Measurements from ENCODE around the gene POMC. TPM values are rescaled to one million over a fixed set of nuclear protein-coding genes. Genes with fewer than 3 reads are reported as not detected.
"Not testable (repeated sequence)": the region's sequence is repeated elsewhere in the genome, so short reads cannot be mapped to it uniquely, and the experiment has no call there.

Gene POMC
- 3.6 TPM for total RNA-seq

DNA sequence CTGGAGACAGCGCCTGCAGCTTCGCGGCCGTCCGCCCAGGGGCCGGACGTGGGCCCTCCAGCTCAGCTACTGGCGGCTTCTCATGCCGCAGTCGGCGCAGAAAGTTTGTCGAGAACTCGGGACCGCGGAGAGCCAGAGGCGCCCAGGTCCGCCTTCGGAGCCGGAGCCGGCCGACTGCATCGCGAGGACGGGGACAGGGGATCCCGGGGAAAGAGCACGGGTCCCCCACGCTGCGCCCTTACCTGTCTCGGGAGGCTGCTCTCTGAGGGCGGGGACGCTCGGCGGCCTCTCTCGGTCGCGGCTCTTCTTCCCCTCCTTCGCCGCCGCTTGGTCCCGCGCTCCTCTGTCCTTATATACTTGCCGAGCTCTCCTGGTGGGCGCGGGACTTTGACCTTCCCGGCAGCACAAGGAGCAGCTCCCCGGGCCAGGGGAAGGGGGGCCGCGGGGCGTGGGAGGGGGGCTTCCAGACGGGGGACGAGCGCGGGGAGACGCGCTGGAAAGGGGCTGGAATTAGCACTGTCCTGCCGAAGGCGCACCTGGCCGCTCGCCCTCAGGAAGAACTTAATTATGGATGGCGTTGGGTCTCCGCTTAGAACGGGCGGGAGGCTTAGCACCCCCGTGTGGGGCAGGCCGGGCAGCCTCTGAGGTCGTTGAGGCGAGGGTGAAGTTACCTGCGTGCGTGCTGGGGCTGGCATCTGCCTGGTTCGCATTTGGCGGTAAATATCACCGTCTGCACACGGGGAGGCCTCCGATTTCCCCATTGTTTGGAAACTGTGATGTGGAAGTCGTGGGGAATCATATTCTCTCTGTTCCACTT lies at the start of gene POMC:
Gene POMC, minus strand, starts transcription at position 325 of the 817 bp plus-strand sequence. CDS start 3,808 bp downstream, outside the sequence.
- no peak for DNase-seq

DNA sequence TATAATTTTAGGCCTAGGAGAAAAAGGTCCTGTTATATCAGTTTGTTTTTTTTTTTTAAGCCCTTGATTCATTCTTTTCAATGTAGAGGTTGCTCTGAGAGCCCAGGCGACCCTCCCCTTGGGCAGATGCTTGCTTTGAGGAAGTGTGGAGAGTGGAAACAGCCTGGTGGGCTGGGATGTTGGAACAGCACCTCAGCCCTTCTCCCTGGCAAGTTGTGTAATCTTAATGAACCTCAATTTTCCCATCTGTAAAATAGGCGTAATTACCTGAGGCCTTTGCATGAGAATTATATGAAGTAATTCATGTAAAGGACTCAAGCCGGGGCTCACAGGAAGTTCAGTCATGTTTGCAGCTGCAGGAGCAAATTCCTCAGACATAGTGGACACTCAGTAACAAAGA lies 49.7 kb upstream of the POMC start:
- DNase-seq = no peak

DNA sequence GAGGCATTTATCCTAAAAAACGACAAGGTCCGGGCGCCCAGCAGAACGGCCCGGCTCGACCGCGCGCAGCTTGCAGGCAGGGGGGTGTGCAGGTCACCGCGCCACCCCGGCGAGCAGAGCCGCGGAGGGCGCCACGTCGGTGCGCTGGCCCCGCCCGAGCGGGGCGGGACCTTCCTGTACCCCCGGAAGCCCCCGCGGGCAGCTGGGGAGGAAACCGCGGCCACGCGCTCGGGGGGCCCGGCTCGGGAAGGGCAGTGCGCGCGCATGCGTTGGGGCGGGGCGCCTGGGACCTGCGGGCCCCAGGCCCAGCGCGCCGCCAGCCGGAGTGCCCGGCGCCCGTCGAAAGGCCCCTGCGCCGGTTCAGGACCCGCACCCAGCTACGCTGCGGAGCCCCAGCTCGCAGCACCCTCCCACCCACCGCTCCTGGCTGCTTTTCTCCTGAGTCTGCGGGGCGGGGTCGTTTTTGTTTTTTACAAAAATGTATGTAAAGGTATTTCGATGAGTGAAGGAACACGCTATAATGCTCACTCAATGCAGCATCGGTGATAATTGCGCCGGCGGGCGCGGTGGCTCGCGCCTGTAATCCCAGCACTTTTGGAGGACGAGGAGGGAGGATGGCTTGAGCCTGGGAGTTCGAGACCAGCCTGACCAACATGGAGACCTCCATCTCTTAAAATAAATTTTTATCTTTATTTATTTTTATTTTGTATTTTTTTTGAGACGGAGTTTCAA lies 47.7 kb upstream of the POMC start:
- peak; percentile 75 for DNase-seq

DNA sequence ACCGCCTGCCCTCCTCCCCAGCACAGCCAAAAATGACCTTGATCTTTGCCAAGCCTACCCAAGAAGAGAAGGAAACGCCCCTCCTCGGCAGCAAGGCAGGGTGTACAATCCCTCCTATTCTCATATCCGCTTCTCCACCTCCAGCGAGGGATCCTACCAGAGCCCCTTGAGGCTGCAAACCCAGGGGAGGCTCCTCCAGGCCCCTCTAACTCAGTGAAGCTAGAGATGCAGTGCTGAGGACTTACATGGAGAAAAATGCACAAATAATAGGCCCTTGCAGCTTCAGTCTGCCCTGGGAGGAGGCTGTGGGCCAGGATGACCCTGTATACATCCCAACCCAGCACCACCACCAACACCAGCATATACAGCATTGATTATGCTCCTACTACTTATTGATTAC lies 46.9 kb upstream of the POMC start:
- DNase-seq = no peak

DNA sequence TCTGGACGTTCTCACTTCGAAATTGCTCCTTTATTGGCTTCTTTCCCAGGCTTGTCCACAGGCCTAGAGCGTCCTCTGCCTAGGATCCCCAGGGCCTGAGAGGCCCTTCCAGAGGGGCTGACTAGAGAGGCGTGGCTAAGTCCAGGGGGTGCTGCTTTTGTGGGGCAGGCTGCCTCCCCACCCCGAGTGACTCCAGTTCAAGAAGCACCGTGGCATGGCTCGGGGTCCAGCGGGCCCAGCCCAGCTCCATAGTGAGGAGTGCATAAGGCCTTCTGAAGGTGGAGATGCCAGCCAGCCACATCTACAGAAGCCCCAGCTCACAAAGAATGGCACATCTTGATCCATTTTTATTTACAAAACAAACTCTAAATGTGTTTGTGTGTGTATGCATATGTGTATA lies 44.8 kb upstream of the POMC start:
- DNase-seq = no peak

DNA sequence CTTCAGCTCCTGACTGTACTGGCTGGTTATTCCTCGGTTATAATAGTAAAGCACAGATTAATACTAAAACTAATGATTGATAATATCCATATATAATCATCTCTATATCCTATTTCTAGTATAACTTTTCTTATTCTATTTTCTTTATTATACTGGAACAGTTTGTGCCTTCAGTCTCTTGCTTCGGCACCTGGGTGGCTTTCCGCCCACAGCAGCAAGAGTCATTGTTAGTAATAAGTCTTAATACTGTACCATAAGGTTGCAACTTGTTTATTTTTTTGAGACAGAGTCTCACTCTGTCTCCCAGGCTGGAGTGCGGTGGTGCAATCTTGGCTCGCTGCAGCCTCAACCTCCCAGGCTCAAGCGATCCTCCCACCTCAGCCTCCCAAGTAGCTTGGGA lies 42.5 kb upstream of the POMC start:
- not testable (repeated sequence) for DNase-seq

DNA sequence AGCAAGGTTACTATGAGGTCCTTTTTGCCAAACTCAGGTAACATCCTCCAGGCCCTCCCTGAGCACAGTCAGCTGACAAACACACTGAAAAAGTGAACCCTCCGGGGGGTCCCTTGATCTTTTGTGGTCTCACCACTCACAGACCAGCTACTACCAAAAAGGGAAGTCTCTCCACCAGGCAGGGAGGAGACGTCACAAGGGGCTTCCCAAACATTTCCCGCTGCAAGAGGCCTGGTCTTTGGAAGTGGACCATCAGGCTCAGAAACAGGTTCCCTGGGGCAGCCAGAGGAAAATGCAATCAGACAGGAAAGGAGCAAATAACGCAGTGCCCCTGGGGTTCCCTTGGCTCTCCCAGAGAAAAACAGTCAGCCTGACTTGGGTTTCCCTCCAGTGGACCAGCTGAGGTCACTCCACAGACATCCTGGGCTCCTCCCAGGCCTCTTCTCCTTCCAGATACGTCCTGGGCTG lies 38.7 kb upstream of the POMC start:
- DNase-seq = no peak

DNA sequence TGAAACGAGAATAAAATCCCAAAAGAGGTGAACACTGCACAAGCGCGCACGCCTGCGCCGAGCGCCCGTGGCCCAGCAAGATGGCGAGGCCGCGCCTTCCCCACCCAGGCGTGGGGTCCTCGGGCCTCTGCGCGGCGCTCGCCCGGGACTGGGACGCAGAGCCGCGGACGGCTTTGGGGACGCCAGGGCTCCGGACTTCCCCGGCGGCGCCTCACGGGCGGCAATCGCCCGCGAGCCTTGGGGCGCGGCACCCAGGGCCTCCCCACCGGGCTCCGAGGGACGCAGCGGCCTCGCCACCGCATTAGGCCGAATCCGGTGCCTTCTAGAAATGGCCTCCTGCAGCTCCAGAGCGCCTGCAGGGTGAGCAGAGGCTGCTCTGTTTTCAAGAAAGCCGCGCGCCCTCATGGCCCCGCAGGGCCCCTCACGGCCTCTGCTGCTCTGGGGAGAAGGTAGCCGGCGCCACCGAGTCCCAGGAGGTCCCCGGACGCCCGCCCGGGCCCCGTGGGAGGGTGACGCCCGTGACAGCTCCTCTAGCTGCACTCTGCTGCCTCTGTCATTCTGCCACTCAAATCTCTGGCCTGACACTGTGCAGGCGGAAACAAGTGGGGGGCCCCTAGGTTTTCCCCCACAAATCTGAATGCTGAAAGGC lies 35.9 kb upstream of the POMC start:
- no peak for DNase-seq

DNA sequence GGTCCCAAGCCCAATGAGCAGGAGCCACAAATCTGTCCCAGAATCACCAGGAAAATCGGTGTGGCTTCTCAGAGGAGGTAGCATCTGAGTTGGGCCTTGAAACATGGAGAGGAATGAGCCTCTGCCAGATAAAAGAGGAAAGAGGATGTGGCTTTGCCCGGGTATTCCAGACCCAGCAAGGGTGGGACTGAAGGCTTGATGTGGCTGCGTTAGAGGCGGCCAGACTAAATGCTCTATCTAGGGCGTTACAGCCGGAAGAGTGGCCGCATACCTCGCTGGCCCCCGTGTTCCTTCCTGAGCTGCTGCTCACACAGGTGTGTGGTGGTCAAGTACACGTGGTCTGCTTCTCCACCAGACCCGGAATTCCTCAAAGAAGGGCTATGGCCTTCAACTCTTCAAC lies 33.9 kb upstream of the POMC start:
- DNase-seq = no peak

DNA sequence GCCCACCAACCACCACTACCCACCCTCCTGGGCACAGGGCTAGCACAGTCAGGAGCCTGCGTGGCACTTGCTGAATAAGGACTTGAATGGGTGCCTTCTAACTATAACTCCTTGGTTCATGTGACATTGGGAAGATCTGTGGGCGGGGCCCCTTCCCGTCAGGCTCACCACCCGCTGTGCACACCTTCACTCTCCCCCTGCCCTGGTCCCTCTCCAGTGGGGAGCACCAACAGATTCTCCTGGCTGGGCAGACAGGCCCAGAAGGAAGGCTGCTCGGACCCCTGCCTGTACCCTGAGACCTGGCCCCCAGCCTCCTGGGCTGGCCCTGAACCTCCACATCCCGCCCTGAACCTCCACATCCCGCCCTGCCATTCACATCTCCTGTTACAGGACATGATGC lies 33.4 kb upstream of the POMC start:
- no peak for DNase-seq

DNA sequence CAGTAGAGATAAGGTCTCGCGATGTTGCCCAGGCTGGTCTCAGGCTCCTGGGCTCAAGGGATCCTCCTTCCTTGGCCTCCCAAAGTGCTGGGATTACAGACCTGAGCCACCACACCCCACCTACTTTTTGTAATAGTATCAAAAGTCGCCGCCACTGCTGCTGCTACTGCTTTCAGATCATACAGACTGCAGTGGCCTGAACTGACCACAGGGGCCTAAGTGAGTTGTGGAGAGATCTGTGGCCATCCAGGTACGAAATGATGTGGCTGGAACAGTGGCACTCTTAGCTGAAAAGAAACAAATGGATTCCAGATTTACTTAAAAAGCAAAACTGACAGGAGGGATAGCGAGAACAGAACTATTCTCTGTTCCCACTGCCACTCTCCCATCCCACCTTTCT lies 32.9 kb upstream of the POMC start:
- no peak for DNase-seq

DNA sequence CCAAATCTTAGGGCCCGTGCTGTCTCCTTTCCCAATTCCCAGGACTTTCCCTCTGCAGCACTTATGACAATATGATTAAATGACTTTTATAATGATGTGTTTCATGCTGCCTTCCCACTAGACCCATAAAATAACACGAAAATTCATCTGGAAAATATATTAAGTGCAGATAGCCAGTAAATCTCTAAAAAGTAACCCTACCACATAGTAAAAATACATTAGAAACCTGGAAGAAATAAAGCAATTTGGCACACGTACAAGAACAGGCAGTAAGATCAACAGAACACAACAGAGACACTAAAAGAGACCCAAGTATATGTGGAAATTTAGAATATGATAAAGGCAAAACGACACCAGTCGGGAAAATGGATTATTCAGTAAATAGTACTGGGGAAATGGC lies 30.2 kb upstream of the POMC start:
- DNase-seq = no peak

DNA sequence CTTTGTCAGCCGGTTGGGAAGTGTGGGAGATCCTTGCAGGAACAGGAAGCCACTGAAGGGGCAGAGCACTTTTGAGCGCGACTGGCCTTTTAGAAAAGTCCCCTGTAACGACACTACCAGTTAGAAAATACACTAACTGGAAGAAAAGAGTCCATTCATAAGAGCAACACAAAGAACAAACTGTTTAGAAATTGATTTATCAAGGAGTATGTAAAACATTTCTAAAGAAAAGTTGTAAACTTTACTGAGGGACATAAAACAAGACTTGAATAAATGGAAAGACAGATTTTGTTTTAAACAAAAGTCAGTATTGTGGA lies 29.8 kb upstream of the POMC start:
- DNase-seq = no peak

DNA sequence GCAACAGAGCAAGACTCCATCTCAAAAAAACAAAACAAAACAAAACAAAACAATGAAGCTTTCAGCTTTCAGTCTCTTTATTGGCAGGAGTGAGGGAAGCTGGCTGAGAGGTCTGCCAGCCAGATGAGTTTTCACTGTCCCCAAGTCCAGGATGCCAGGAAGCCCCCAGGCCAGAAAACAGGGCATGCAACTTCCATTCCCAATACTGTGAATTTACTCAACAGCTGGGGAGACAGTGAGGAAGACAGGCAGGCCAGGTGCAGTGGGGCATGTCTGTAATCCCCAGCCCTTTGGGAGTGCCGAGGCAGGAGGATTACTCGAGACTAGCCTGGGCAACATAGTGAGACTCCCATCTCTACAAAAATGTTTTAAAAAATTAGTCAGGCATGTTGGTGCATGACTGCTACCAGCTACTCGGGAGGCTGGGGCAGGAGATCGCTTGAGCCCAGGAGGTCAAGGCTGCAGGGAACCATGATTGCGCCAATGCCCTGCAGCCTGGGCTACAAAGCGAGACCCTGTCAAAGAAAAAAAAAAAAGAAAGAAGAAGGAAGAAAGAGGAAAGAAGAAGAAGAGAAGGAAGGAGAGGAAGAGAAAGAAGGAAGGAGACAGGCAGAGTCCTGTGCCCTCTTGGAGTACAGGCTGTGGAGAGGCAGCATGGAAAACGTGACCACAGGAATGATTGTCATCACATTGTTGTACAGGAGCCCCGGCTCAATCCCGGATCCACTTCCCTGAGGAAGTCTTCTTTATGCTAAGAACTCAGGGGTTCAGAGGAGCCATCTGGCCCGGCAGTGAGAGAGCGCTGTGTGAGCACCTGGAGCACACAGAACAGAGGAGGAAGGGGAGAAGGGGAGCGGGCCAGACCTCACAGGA lies 29.2 kb upstream of the POMC start:
- DNase-seq = no peak

DNA sequence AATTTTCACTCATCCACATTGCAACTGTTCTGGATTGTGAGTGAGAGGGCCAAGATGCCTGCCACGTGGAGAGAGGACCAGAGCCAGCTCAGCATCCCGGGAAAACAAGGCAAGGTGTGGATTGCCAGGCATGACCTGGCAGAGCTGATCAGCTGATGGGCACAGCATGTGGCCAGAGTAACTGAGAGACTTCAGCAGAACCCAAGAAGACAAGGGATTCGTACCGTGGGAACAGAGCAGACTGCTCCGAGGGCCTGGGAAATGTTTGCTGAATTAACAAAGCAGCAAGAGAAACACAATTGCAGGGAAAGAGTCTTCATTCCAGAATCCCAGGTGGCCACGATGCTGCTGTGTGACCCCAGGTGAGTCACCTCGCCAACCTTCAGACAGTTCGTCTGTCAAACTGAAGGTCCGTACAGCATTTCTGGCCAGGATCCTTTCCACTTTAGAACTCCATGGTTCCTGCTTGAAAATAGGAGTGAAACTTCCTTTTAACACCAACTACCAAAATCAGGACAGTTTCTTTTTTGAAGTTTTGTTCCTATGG lies 26.3 kb upstream of the POMC start:
- DNase-seq = no peak

DNA sequence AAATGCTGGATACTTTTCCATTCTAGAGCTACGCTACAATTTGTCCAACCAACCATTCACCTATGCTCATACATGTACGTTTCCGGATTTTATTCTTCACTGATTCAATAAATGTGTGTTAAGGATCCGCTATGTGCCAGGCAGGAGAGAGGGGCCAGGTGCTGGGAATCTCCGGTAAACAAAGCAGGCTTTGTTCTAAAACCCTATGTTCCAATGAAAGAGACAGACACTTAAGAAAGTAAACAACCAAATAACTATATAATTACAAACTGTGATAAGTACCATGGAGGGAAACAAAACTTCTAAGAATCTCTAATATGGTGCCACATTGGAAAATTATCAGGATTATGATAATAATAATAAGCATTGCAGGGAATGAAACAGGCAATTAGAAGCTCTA lies 22.2 kb upstream of the POMC start:
- DNase-seq = no peak

DNA sequence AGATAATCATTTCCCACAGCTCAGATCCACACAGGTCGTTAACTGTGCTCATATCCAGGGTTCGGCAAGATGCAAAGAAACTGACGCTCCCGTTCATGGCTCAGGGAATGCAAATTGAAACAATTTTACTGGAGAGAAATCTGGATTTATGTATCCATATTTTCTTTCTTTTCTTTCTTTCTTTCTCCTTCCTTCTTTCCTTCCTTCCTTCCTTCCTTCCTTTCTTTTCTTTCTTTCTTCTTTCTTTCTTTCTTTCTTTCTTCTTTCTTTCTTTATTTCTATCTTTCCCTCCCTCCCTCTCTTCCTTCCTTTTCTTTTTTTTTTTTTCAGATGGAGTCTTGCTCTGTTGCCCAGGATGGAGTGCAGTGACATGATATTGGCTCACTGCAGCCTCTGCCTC lies 20.0 kb upstream of the POMC start:
- no peak for DNase-seq

DNA sequence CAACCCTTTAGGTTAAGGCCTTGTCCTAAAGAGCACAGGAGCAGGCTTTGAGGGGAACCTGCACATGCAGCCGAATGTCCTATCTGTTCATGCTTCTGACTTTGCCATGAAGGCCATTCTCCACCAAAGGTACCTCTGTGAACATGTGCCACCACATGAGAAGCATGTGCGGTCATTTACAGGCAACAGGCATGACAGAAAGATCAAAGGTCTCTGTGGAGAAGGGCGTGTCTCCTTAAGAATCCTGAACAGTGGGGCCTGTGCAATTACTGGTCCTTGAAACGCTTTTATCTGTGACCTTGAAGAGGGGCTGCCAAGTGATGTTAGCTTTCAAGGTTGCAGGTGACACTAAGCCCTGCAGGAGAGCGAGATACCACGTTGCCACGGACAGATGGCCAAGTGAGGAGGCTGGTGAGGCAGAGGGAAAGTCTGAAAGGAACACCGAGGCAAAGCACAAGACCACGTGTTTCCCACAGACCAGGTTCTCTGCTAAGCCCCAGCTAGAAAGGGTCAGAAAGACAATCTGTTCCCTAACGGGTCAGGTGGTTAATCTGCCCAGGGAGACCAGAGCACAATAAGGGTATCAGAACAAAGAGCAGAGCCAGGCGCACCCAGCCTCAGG lies 19.5 kb upstream of the POMC start:
- no peak for DNase-seq

DNA sequence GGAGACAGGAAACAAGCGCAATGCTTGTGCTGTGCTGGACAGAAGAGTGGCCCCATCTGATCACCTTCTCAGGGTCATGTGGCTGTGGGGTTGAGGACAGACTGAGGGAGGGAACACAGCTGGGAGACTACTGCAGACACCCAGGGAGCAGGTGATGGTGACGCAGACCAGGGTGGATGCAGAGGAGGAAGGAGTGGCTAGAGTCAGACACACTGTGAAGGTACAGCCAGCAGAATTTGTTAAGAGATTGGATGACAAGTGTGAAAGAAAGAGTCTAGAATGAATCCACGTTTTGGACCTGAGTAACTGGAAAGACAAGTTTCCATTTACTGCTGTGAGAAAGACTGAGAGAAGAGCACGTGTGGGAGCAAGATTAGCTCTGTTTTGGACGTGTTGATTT lies 15.9 kb upstream of the POMC start:
- DNase-seq = no peak

DNA sequence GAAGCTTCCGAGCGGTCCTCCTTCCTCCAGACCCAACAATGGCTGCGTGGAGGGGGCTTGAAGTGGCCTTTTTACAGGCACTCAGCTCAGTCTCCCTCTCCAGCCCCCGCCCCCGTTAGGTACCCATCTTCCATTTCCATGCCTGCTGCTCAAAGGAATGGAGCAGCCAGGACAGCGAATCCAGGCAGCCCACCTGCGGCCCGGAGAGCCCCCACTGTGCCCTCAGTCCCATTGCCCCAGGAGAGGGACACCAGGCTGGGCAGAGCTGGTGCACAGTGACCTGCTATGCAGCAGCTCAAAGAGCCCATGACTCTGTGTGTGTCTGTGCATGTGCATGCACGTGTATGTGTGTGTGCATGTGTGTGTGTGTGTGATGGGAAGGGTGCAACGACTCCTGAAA lies 10.6 kb upstream of the POMC start:
- DNase-seq = no peak

DNA sequence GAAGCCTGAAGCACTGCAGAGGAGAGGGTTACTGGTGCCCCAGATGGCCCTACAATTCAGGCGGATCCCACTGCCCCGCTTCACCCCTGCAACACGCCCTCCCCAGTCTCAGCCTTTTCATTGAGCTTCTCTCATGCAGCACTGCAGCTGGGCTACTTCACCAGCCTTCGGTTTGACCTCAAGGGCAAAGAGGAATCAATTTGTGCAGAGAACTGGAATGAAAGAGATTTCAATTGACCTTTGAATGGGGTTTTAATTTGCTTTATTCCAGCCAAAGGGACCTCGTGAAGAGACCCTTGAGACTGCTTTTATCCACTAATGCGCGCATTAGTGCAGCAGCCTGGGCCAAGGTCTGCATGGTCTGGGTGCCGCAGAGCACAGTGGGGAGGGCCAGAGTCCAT lies 8.8 kb upstream of the POMC start:
- DNase-seq = no peak
